Kidney (tissue), 14 donors: ENCODE data around the gene PRICKLE4. TPM values are rescaled to one million over a fixed set of nuclear protein-coding genes. Genes with fewer than 3 reads are reported as not detected.

ENCODE experiments used
- DNase-seq, 5 donors: peaks; one replicate each; pipeline ENCODE4 v3.0.0-alpha.2; 2013 to 2020
- FAIRE-seq: peaks from 2 replicates; lab custom pipeline; 2012; peaks lifted over from hg19 to GRCh38; lab: Jason Lieb, UNC
- H3K27ac ChIP-seq, 2 donors: one replicate each; pipeline ENCODE4 v1.7.0; 2013; ENCODE audit warnings: low read depth in 2 of 2, low read length in 2 of 2, inconsistent platforms in 1 of 2
- H3K27me3 ChIP-seq: one replicate; pipeline ENCODE4 v1.7.1; 2013; ENCODE audit warnings: low read length, inconsistent platforms; ENCODE audit not compliant: control insufficient read depth, insufficient read depth
- H3K36me3 ChIP-seq, 3 donors: one replicate each; pipeline versions ENCODE4 v1.7.0 to v1.7.1; 2013; ENCODE audit warnings: low read length in 3 of 3, control low read depth in 1 of 3, inconsistent platforms in 1 of 3; ENCODE audit not compliant: insufficient read depth in 3 of 3, control insufficient read depth in 2 of 3
- H3K4me1 ChIP-seq, 3 donors: one replicate each; pipeline versions ENCODE4 v1.7.0 to v1.7.1; 2013; ENCODE audit warnings: low read length in 3 of 3, inconsistent platforms in 1 of 3, low read depth in 1 of 3; ENCODE audit not compliant: control insufficient read depth in 2 of 3, insufficient read depth in 2 of 3
- H3K4me3 ChIP-seq, 3 donors: one replicate each; pipeline versions ENCODE4 v1.7.0 to v1.8.1; 2013; ENCODE audit warnings: low read length in 3 of 3, control low read depth in 1 of 3, inconsistent platforms in 1 of 3
- H3K9ac ChIP-seq, 3 donors: one replicate each; pipeline versions ENCODE4 v1.7.0 to v1.7.1; 2013; ENCODE audit warnings: low read length in 3 of 3, control low read depth in 1 of 3, inconsistent platforms in 1 of 3
- H3K9me3 ChIP-seq, 3 donors: one replicate each; pipeline versions ENCODE4 v1.7.0 to v1.7.1; 2013; ENCODE audit warnings: low read length in 3 of 3, control low read depth in 1 of 3, inconsistent platforms in 1 of 3; ENCODE audit not compliant: control insufficient read depth in 2 of 3, insufficient read depth in 1 of 3
- CTCF ChIP-seq: IDR thresholded peaks from 3 replicates; pipeline ENCODE4 v1.5.1; 2012; ENCODE audit warnings: mild to moderate bottlenecking, moderate library complexity, borderline replicate concordance; ENCODE audit not compliant: insufficient read depth; ENCODE audit errors: extremely low read depth
- intact Hi-C: fragments of 100-400 bp; cut with DNase I; formaldehyde crosslinking; loops from one replicate; pipeline ENCODE4 v1.11.1; 2022
- polyA plus RNA-seq: library from polyadenylated mRNA; stranded (reverse); fragments of 350-450 nt; fragmentation: Illumina TruSeq; extraction: RNeasy Lipid Tissue Mini Kit (QIAGEN cat#74804); gene quantifications from one replicate; pipeline ENCODE4 v1.2.3, GENCODE V29; 2014; ENCODE audit warnings: low read depth, low replicate concordance; ENCODE audit not compliant: insufficient read depth
- total RNA-seq: library from RNA; stranded (reverse); fragmentation: NEBNext Ultra II Directional; extraction: Animal tissue kit (Norgen Biotek cat#: 25700); gene quantifications from one replicate; pipeline ENCODE4 v1.2.1, GENCODE V29; 2021
- donor health status: control.
- donor health status: control.
- donor health status: control.
- donor health status: control.
- donor health status: control.
- donor health status: DM: yes; HTN: yes; CAD: no.
- donor health status: Normal renal cell carcinoma (clear cell type).

PRICKLE4 gene
- total and polyA plus RNA-seq, 2 donors from 2014 or later, result 1.4 to 6.5 TPM

- peak overlapping the region; percentile 98 for H3K27ac ChIP-seq
- peak overlapping the region in 2 of 3 donors; percentile 55 to 61 for H3K9ac ChIP-seq
- H3K9me3 ChIP-seq, result no peaks in the 10 kb centered on the region
- H3K4me3 ChIP-seq, result peak overlapping the region; percentile 11 to 59 (median 48)
- FAIRE-seq (no peak), DNase-seq (peak; percentile 72 to 95 (median 89))
- no peaks in the 10 kb centered on the region for H3K27me3 ChIP-seq
- no peak for TF ChIP-seq CTCF
- intact Hi-C loops, result no loop called here
- peaks cover 0 to 32% (median 17%) of the 10 kb centered on the region in 3 donors for H3K4me1 ChIP-seq
- no peaks in the 10 kb centered on the region for H3K36me3 ChIP-seq
These were observed 45.7 kb upstream of the PRICKLE4 start for GRCh38 chr6:41734666-41735426.

GRCh38 chr6:41735427-41736185 is 45.0 kb upstream of the PRICKLE4 start, which contains the start of gene TFEB:
TFEB (minus strand) TSS chr6:41735608; CDS start chr6:41691213, 44,395 bp downstream.
- DNase-seq, result peak; percentile 94 to 97 (median 95)
- H3K9ac ChIP-seq, result peak within 1 kb of the TSS in 2 of 3 donors; percentile 55 to 61
- peaks cover 0 to 27% (median 12%) of the 10 kb centered on the region in 3 donors for H3K4me1 ChIP-seq
- peak; percentile 94 for TF ChIP-seq CTCF
- intact Hi-C loops, result no loop called here
- peak within 1 kb of the TSS; percentile 98 for H3K27ac ChIP-seq
- no peaks in the 10 kb centered on the region for H3K27me3 ChIP-seq
- no peaks in the 10 kb centered on the region for H3K36me3 ChIP-seq
- H3K4me3 ChIP-seq, result peak within 1 kb of the TSS; percentile 11 to 59 (median 48)
- no peaks in the 10 kb centered on the region for H3K9me3 ChIP-seq
- FAIRE-seq, result no peak

DNA sequence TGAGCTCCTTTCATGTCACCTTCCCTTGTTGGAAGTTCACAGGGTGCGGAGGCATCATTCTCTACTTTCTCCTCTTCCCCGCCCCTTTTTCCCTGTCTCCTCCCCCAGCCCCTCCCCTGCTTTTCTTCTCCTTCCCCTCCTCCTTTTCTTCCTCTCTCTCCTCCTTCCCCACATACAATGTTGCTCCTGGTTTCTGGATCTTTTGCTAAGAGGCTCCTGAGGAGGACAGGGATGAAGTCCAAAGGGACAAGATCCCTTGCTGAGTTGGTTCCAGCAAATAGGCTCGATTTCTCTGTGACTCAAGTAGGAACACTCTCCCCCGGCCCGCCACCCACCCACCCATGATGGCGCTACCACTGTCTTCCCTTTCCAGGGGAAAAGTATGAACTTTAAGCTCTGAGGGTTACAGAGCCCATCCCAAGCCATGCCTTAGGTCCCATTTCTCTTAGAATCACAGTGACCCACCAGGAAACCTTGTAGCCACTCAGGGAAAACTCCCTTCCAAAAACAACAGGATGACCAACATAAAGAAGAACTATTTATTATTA is 44.3 kb upstream of the PRICKLE4 start:
- Histone ChIP-seq H3K9me3 (no peaks in the 10 kb centered on the region), H3K4me3 (peak overlapping the region in 2 of 3 donors; percentile 19 to 30), H3K4me1 (peaks cover 0 to 22% (median 11%) of the 10 kb centered on the region in 3 donors), H3K36me3 (no peaks in the 10 kb centered on the region), H3K27ac (no peak overlapping the region), H3K9ac (no peak overlapping the region), H3K27me3 (no peaks in the 10 kb centered on the region)
- intact Hi-C loops, result no loop called here
- DNase-seq (peak in 2 of 5 donors; percentile 30 to 55), FAIRE-seq (no peak)
- no peak for TF ChIP-seq CTCF
